Neural progenitor cell (in vitro differentiated cells): ENCODE measurements around the gene CEP68. TPM values are rescaled to one million over a fixed set of nuclear protein-coding genes. Genes with fewer than 3 reads are reported as not detected.
A peak's percentile ranks its signal among the peaks of the same experiment; 100 is the strongest.
"Not testable (repeated sequence)": the region's sequence is repeated elsewhere in the genome, so short reads cannot be mapped to it uniquely, and the experiment has no call there.

Experiments used
- DNase-seq: peaks from one replicate; pipeline ENCODE4 v3.0.0-alpha.2; 2016; ENCODE audit warnings: low spot score
- H2AFZ ChIP-seq: fragments of 200-600 bp; sonication (generic); replicated peaks from 2 replicates; pipeline ENCODE4 v1.6.1; 2016; ENCODE audit warnings: antibody characterized with exemption
- H3F3A ChIP-seq: fragments of 200-600 bp; sonication (generic); 2 replicates; pipeline ENCODE4 v1.6.1; 2016; ENCODE audit warnings: antibody characterized with exemption, low read depth
- H3K27ac ChIP-seq: fragments of 200-600 bp; sonication (generic); 2 replicates; pipeline ENCODE4 v1.5.1; 2016; ENCODE audit warnings: mild to moderate bottlenecking
- H3K27me3 ChIP-seq: fragments of 200-600 bp; sonication (generic); 2 replicates; pipeline ENCODE4 v1.6.1; 2016; ENCODE audit warnings: mild to moderate bottlenecking, moderate library complexity
- H3K36me3 ChIP-seq: fragments of 200-600 bp; sonication (generic); 2 replicates; pipeline ENCODE4 v1.5.1; 2016
- H3K4me1 ChIP-seq: fragments of 200-600 bp; sonication (generic); 2 replicates; pipeline ENCODE4 v1.6.1; 2016; ENCODE audit warnings: mixed run types
- H3K4me2 ChIP-seq: fragments of 200-600 bp; sonication (generic); 2 replicates; pipeline ENCODE4 v1.6.1; 2016
- H3K4me3 ChIP-seq: fragments of 200-600 bp; sonication (generic); 2 replicates; pipeline ENCODE4 v1.5.1; 2016
- H3K79me2 ChIP-seq: fragments of 200-600 bp; sonication (generic); 2 replicates; pipeline ENCODE4 v1.6.1; 2016; ENCODE audit warnings: low read depth
- H3K9ac ChIP-seq: fragments of 200-600 bp; sonication (generic); 2 replicates; pipeline ENCODE4 v1.6.1; 2016
- H3K9me3 ChIP-seq: fragments of 200-600 bp; sonication (generic); 2 replicates; pipeline ENCODE4 v1.5.1; 2016; ENCODE audit warnings: low read depth
- H4K20me1 ChIP-seq: fragments of 200-600 bp; sonication (generic); 2 replicates; pipeline ENCODE4 v1.6.1; 2016; ENCODE audit warnings: low read depth
- H3K27ac Mint-ChIP-seq: 3 replicates; pipeline ENCODE4 v1.8.0; 2021; ENCODE audit warnings: mixed read lengths
- H3K27me3 Mint-ChIP-seq: 2 replicates; pipeline ENCODE4 v1.8.0; 2022; ENCODE audit warnings: low read depth, mild to moderate bottlenecking, inconsistent platforms, moderate library complexity, mixed read lengths; ENCODE audit not compliant: insufficient read depth
- H3K36me3 Mint-ChIP-seq: 3 replicates; pipeline ENCODE4 v1.8.0; 2021; ENCODE audit warnings: mixed read lengths
- H3K4me1 Mint-ChIP-seq: 3 replicates; pipeline ENCODE4 v1.8.0; 2021; ENCODE audit warnings: mixed read lengths
- H3K4me3 Mint-ChIP-seq: 3 replicates; pipeline ENCODE4 v1.8.0; 2021; ENCODE audit warnings: mild to moderate bottlenecking, moderate library complexity, mixed read lengths
- H3K9me3 Mint-ChIP-seq: 3 replicates; pipeline ENCODE4 v1.8.0; 2020; ENCODE audit warnings: mixed read lengths
- CTCF ChIP-seq: fragments of 200-600 bp; sonication (generic); IDR thresholded peaks from 2 replicates; pipeline ENCODE4 v1.5.1; 2017; ENCODE audit warnings: antibody characterized with exemption, mild to moderate bottlenecking
- EZH2 ChIP-seq: fragments of 200-600 bp; sonication (generic); IDR thresholded peaks from 2 replicates; pipeline ENCODE4 v1.6.1; 2017; ENCODE audit warnings: antibody characterized with exemption, mild to moderate bottlenecking, moderate library complexity
- EZH2phosphoT487 ChIP-seq: fragments of 200-600 bp; sonication (generic); IDR thresholded peaks from 2 replicates; pipeline ENCODE4 v1.6.1; 2017; ENCODE audit warnings: antibody characterized with exemption
- total RNA-seq: library from RNA; depleted of rRNA; stranded (reverse); fragments of >200 nt; gene quantifications from 2 replicates; pipeline ENCODE4 v1.2.3, GENCODE V29; 2015; ENCODE audit warnings: low replicate concordance

CEP68 gene
- total RNA-seq, 1 donor from 2014 or later = 36.2 TPM

GRCh38 chr2:65032019-65032975 is 23.9 kb upstream of the CEP68 start:
- Mint-ChIP-seq H3K4me3 (no peak overlapping the region), H3K27ac (no peak overlapping the region), H3K27me3 (peaks cover 2% of the 10 kb centered on the region), H3K4me1 (peaks cover 4% of the 10 kb centered on the region), H3K9me3 (no peaks in the 10 kb centered on the region), H3K36me3 (no peaks in the 10 kb centered on the region)
- Histone ChIP-seq H3K4me3 (no peak overlapping the region), H3K9ac (no peak overlapping the region), H4K20me1 (no peaks in the 10 kb centered on the region), H2AFZ (no peak overlapping the region), H3F3A (no peaks in the 10 kb centered on the region), H3K79me2 (no peaks in the 10 kb centered on the region), H3K9me3 (no peaks in the 10 kb centered on the region), H3K27me3 (no peaks in the 10 kb centered on the region), H3K4me2 (peak overlapping the region; percentile 1), H3K4me1 (peaks cover 9% of the 10 kb centered on the region), H3K27ac (no peak overlapping the region), H3K36me3 (no peaks in the 10 kb centered on the region)
- DNase-seq = no peak
- no peak for TF ChIP-seq EZH2phosphoT487
- TF ChIP-seq EZH2 = no peak
- no peak for TF ChIP-seq CTCF

GRCh38 chr2:65033178-65033577 is 23.0 kb upstream of the CEP68 start:
- Mint-ChIP-seq H3K27me3 (peaks cover 2% of the 10 kb centered on the region), H3K4me3 (no peak overlapping the region), H3K4me1 (peaks cover 4% of the 10 kb centered on the region), H3K36me3 (peaks cover 1% of the 10 kb centered on the region), H3K27ac (no peak overlapping the region), H3K9me3 (no peaks in the 10 kb centered on the region)
- Histone ChIP-seq H2AFZ (no peak overlapping the region), H3K27ac (no peak overlapping the region), H4K20me1 (no peaks in the 10 kb centered on the region), H3K4me1 (peaks cover 9% of the 10 kb centered on the region), H3F3A (no peaks in the 10 kb centered on the region), H3K4me2 (no peak overlapping the region), H3K36me3 (no peaks in the 10 kb centered on the region), H3K9ac (no peak overlapping the region), H3K4me3 (no peak overlapping the region), H3K79me2 (no peaks in the 10 kb centered on the region), H3K27me3 (no peaks in the 10 kb centered on the region), H3K9me3 (no peaks in the 10 kb centered on the region)
- TF ChIP-seq EZH2 = no peak
- TF ChIP-seq CTCF = peak; percentile 8
- TF ChIP-seq EZH2phosphoT487 = no peak
- no peak for DNase-seq

GRCh38 chr2:65033667-65034066 is 22.5 kb upstream of the CEP68 start:
- H3K27ac ChIP-seq, H3K4me1 Mint-ChIP-seq, H3K4me3 Mint-ChIP-seq, H3K4me3 ChIP-seq, H3F3A ChIP-seq, H3K27ac Mint-ChIP-seq, H3K36me3 ChIP-seq, H3K4me1 ChIP-seq, H3K9me3 Mint-ChIP-seq, H3K9ac ChIP-seq, H2AFZ ChIP-seq, H4K20me1 ChIP-seq, H3K27me3 Mint-ChIP-seq, H3K9me3 ChIP-seq, H3K79me2 ChIP-seq, H3K4me2 ChIP-seq, DNase-seq, H3K27me3 ChIP-seq, H3K36me3 Mint-ChIP-seq: not testable (repeated sequence)

GRCh38 chr2:65035351-65035943 is 20.8 kb upstream of the CEP68 start:
- Histone ChIP-seq H3K4me3 (no peak overlapping the region), H3F3A (no peaks in the 10 kb centered on the region), H4K20me1 (no peaks in the 10 kb centered on the region), H3K9ac (no peak overlapping the region), H3K9me3 (no peaks in the 10 kb centered on the region), H3K27me3 (no peaks in the 10 kb centered on the region), H2AFZ (no peak overlapping the region), H3K27ac (no peak overlapping the region), H3K36me3 (no peaks in the 10 kb centered on the region), H3K4me1 (peaks cover 9% of the 10 kb centered on the region), H3K4me2 (no peak overlapping the region), H3K79me2 (no peaks in the 10 kb centered on the region)
- Mint-ChIP-seq H3K27me3 (peaks cover 2% of the 10 kb centered on the region), H3K27ac (no peak overlapping the region), H3K36me3 (peaks cover 3% of the 10 kb centered on the region), H3K9me3 (no peaks in the 10 kb centered on the region), H3K4me3 (no peak overlapping the region), H3K4me1 (peaks cover 4% of the 10 kb centered on the region)
- TF ChIP-seq EZH2phosphoT487 (no peak), CTCF (no peak), EZH2 (no peak)
- no peak for DNase-seq
